Left lung (tissue), 10 donors: ENCODE results near the gene ESRRB. TPM values are rescaled to one million over a fixed set of nuclear protein-coding genes. Genes with fewer than 3 reads are reported as not detected.

Experiments
- ATAC-seq: fragments of 200-7000 bp; cut with Tn5 transposase; one replicate; pipeline ENCODE4 v1.9.1; 2020; ENCODE audit warnings: moderate library complexity
- DNase-seq, 4 donors: peaks; one replicate each; pipeline ENCODE4 v3.0.0-alpha.2; 2013 to 2020
- H3K27ac ChIP-seq, 2 donors: fragments of 200-600 bp; sonication (generic) in 1 of 2; one replicate each; pipeline versions ENCODE4 v1.5.0 to v1.8.0; 2020 to 2021
- H3K27me3 ChIP-seq, 2 donors: fragments of 200-600 bp; sonication (generic) in 1 of 2; one replicate each; pipeline versions ENCODE4 v1.5.0 to v1.8.0; 2020 to 2021
- H3K36me3 ChIP-seq, 2 donors: fragments of 200-600 bp; sonication (generic) in 1 of 2; one replicate each; pipeline versions ENCODE4 v1.5.0 to v1.8.0; 2020 to 2021
- H3K4me1 ChIP-seq, 2 donors: fragments of 200-600 bp; one replicate each; pipeline ENCODE4 v1.8.0; 2021
- H3K4me3 ChIP-seq, 2 donors: fragments of 200-600 bp; sonication (generic) in 1 of 2; one replicate each; pipeline versions ENCODE4 v1.5.0 to v1.8.0; 2020 to 2021; ENCODE audit warnings: mild to moderate bottlenecking in 1 of 2
- H3K9me3 ChIP-seq, 2 donors: fragments of 200-600 bp; sonication (generic) in 1 of 2; one replicate each; pipeline versions ENCODE4 v1.5.0 to v1.8.0; 2020 to 2021
- CTCF ChIP-seq, 2 donors: fragments of 200-600 bp; sonication (generic) in 1 of 2; IDR thresholded peaks; one replicate each; pipeline versions ENCODE4 v1.5.0 to v1.8.0; 2021; ENCODE audit warnings: antibody characterized with exemption in 2 of 2
- intact Hi-C, 2 donors: fragments of 100-400 bp; cut with DNase I; formaldehyde crosslinking; loops; one replicate each; pipeline versions ENCODE4 v1.11.2 to v1.14.2; 2022
- polyA plus RNA-seq, 6 donors: library from polyadenylated mRNA; unstranded; fragments of 120-200 nt; gene quantifications; one replicate each; pipeline ENCODE4 v1.2.1, GENCODE V29; 2013; ENCODE audit not compliant: insufficient read length in 6 of 6
- total RNA-seq, 2 donors: library from RNA; stranded (reverse); fragmentation: NEBNext Ultra II Directional; extraction: Animal tissue kit (Norgen Biotek cat#: 25700); gene quantifications; one replicate each; pipeline ENCODE4 v1.2.1, GENCODE V29; 2021
- donor health status: DM: no; HTN: yes; CAD: no.
- donor health status: DM: no; HTN: no; CAD: no.

Gene ESRRB
- total and polyA plus RNA-seq, 8 donors = 0.15 to 0.67 (median 0.40) TPM

GRCh38 chr14:76465664-76466063 lies 89.7 kb downstream of the ESRRB start:
- no peak for ATAC-seq
- Histone ChIP-seq H3K36me3 (no peaks in the 10 kb centered on the region), H3K4me3 (no peak overlapping the region), H3K27ac (no peak overlapping the region), H3K9me3 (no peaks in the 10 kb centered on the region), H3K27me3 (no peaks in the 10 kb centered on the region), H3K4me1 (no peaks in the 10 kb centered on the region)
- intact Hi-C loops = no loop called here
- DNase-seq = no peak
- no peak for TF ChIP-seq CTCF (IDR thresholded peaks at IDR 0.05)

DNA sequence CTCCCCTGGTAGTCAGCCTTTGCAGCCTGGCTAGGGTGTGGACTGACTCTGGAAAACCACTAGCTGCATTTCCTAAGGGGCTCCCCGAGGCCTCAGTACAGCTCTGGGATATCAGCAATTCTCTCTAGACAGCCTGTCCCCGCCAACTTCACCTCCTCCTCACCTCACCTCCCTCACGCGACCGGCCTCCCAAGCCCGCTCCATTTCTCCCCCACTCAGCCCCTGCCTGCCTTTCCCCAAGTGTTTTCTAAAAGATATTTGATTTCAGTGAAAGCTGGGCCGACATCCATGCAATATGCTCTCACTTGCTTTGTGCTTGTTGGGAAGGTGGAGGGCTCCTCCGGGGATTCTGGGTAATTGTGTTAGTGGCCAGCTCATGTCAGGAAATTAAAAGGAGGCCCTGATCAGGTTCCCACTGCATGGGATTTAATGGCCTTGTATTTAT lies 91.8 kb downstream of the ESRRB start:
- TF ChIP-seq CTCF (IDR thresholded peaks at IDR 0.05) = no peak
- Histone ChIP-seq H3K9me3 (no peaks in the 10 kb centered on the region), H3K4me3 (no peak overlapping the region), H3K27me3 (no peaks in the 10 kb centered on the region), H3K36me3 (no peaks in the 10 kb centered on the region), H3K27ac (no peak overlapping the region), H3K4me1 (no peaks in the 10 kb centered on the region)
- DNase-seq (peak in 1 of 4 donors; percentile 27), ATAC-seq (no peak)
- intact Hi-C loops = no loop called here

DNA sequence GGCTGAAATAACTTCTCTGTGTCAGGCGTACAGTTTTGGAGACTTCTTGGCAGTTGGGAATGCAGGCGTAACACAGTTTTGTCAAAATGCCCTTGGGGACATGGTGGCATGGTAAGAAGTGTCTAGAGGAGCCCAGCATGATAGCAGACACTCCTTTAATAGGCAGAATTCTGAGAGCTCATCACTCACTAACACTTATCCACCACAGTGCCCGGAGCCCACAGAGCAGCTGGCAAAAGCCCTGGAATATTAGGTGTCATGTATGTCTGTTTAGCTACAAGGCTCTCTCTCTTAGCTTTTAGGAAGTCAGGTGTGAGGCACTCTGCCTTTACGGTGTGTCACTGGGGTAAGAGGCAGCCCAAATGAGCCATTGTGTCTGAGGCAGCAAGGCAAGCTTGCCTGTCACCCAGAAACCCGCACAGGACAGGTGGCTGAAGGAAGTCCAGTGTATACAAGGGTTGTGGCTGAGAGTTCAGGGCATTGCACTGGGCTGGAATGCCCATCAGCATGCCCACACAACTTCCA lies 96.3 kb downstream of the ESRRB start:
- Histone ChIP-seq H3K4me1 (peaks cover 0 to 2% of the 10 kb centered on the region in 2 donors), H3K27me3 (no peaks in the 10 kb centered on the region), H3K27ac (no peak overlapping the region), H3K36me3 (no peaks in the 10 kb centered on the region), H3K4me3 (no peak overlapping the region), H3K9me3 (no peaks in the 10 kb centered on the region)
- no peak for DNase-seq
- ATAC-seq = no peak
- TF ChIP-seq CTCF (IDR thresholded peaks at IDR 0.05) = no peak
- intact Hi-C loops = no loop called here

GRCh38 chr14:76473481-76474263 lies 97.7 kb downstream of the ESRRB start:
- ATAC-seq = peak; percentile 87
- no peak overlapping the region for H3K27ac ChIP-seq

More at GRCh38 chr14:76473481-76474263, 97.7 kb downstream of the ESRRB start:
- peak in 1 of 2 donors; percentile 15 for TF ChIP-seq CTCF (IDR thresholded peaks at IDR 0.05)
- H3K27me3 ChIP-seq = no peaks in the 10 kb centered on the region
- H3K36me3 ChIP-seq = no peaks in the 10 kb centered on the region
- peak in 1 of 4 donors; percentile 64 for DNase-seq
- peaks cover 0 to 2% of the 10 kb centered on the region in 2 donors for H3K4me1 ChIP-seq
- intact Hi-C loops = no loop called here
- H3K9me3 ChIP-seq = no peaks in the 10 kb centered on the region
- H3K4me3 ChIP-seq = no peak overlapping the region
